ENCODE measurements around the gene UBE2N.
"Not testable (repeated sequence)": the region's sequence is repeated elsewhere in the genome, so short reads cannot be mapped to it uniquely, and the experiment has no call there.

Gene UBE2N

DNA sequence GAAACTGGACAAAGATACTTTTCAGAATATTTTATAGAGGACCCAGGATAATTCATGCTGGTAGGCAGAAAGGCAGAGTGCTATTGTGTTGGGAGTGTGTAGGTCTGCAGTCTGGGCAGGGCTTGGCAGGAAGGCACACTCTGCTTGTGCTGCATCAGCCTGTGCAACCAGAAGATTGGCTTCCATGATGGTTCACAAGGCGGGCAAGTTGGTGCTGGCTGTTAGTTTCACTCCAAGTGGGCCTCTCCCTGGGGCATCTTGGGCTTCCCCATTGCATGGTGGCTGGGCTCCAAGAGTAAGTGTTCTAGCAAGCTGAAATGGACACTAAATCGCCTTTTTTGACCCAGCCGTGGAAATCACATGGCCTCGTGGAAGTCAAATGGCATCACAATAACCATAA is 1.8 kb upstream of the UBE2N start:
- no peak for DNase-seq (ENCODE audit: low spot score)

GRCh38 chr12:93442411-93443340 is 929 bp upstream of the UBE2N start:
- no peak for DNase-seq (ENCODE audit: low spot score)

DNA sequence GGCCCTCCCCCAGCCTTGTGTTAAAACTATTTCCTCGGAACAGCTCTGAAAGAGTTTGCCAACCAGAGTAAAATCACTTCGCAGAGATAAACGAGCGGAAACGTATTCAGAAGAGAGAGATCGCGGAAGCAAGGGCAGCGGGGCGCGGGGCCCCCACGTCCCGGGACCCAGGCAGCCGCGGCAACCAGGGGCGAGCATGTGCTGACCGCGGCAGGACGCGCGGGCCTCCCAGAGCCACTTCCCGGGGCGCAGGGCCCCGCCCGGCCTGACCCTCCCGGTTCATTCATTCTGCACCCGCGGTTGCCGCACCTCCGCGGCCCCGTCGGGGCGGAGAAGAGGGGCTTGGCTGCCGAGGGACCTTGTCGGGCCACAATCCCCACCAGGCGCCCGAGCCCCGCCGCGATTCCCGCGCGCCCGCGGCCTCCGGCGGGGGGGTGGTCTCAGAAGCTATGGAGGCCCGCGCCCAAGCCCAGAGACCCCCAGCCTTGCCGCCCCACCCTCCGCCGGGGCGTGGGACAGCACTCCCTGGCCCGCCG is 598 bp downstream of the UBE2N start:
- DNase-seq (ENCODE audit: low spot score), result peak; percentile 27

DNA sequence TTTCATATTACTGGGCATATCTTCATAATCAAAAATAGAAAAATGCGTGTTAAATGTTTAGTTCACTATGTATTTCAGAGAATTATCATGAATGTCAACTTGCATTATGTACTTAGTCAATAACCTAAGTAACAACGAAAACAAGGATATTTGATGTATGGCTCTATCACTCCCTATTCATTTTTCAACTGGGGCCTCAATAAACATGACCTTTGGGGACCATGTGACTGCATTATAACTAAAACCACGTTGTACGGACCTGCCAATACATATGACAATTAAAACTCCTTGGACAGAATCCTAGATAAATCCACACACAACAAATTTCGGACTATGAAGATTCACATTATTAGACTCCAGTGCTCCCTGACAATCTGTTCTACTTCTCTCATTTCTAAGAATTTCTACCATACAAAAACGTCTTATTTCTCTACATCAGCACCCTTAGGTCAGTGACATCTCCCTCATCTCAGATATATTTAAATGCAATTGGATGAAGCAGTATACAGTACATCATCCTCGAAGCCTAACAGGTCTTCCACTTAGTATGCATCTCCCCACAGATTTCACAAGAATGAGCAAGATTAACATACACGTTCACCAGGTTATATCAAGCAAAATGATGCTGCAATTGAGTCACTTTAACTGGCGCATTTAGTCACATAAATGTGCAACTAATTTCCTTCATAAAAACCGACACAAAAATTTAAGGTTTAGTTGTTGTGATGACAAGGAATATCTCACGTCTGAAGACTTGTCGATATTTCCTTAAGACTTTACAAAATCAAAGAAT is 1.5 kb downstream of the UBE2N start:
- DNase-seq (ENCODE audit: low spot score), result no peak

DNA sequence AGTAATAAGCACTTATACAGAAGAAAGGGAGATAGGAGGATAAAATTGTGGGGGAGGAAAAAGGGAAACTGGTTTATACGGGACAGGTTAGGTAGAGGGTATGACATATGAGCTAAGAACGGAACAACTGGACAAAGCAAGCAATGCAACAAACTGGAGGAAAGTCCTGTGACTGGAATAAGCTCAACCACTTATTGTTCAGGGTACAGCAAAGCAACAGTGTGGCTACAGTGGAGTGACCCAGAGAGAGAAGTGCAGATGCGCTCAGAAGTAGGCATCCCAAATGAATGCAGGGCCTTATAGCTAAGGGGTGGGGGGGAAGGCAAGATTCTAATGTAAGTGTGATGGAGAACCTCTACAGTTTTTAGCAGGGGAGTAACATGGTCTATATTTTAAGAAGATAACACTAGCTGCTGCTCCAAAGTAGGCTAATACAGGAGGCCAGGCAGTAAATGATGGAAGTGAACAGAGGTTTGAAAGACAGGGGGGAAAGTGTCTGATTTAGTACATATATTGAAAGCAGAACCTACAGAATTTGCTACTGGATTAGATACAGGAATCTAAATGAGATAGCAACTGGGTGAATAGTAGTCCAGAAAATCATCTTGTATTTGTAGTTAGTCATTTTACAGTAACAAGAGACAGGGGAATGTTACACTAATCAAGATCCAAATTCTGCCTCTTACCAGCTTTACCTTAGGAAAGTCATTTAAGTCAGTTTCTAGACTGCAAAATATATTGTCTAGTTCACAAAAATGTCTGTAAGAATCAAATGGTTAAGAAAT is 3.3 kb downstream of the UBE2N start:
- no peak for DNase-seq (ENCODE audit: low spot score)

- no peak for DNase-seq (ENCODE audit: low spot score)
Observed at GRCh38 chr12:93434256-93434865, 7.4 kb downstream of the UBE2N start.

- DNase-seq (ENCODE audit: low spot score), result not testable (repeated sequence)
Observed at GRCh38 chr12:93432031-93432430, 9.7 kb downstream of the UBE2N start.

- no peak for DNase-seq (ENCODE audit: low spot score)
Observed at GRCh38 chr12:93430280-93430679, 11.5 kb downstream of the UBE2N start.

DNA sequence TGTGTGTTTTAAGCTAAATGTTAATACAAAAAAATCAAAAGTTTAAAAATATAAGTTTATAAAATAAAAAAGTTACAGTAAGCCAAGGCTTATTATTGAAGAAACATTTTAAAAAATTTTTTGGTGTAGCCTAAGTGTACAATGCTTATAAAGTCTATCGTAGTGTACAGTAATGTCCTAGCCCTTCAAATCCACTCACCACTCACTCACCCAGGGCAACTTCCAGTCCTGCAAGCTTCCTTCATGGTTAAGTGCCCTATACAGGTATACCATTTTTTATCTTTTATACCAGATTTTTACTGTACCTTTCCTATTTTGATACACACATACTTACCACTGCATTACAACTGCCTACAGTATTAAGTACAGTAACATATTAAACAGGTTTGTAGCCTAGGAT is 11.9 kb downstream of the UBE2N start:
- no peak for DNase-seq (ENCODE audit: low spot score)

GRCh38 chr12:93429448-93429847 is 12.3 kb downstream of the UBE2N start:
- DNase-seq (ENCODE audit: low spot score), result no peak

DNA sequence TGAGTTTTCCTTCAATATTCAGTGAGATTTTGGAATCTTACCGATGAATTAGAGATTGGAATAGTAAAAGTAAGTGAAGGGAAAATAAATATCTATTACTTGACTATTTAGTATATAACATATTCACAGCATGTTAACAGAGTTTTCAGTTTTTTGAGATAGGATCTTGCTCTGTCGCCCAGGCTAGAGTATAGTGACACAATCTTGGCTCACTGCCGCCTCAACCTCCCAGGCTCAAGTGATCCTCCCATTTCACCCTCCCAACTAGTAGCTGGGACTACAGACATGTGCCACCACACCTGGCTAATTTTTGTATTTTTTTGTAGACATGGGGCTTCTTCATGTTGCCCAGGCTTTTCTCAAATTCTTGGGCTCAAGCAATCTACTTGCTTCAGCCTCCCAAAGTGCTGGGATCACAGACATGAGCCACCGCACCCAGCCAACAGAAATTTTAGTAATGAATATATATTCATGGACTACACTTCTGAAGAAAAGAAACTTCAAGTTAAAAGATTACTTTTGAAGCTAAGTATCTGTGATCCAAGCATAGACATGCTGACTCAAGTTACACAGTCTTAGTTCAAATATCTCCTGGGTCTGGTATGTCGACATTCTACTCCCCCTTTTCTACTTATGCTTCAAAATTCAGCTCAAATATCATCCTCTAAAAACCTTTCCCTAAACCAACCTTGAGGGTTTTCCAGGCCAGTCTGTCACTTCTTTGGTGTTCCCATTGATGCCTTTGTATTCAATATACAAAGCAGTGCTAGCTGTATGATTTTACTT is 13.8 kb downstream of the UBE2N start:
- DNase-seq (ENCODE audit: low spot score), result no peak

- no peak for DNase-seq (ENCODE audit: low spot score)
Observed at GRCh38 chr12:93426412-93426805, 15.3 kb downstream of the UBE2N start.

DNA sequence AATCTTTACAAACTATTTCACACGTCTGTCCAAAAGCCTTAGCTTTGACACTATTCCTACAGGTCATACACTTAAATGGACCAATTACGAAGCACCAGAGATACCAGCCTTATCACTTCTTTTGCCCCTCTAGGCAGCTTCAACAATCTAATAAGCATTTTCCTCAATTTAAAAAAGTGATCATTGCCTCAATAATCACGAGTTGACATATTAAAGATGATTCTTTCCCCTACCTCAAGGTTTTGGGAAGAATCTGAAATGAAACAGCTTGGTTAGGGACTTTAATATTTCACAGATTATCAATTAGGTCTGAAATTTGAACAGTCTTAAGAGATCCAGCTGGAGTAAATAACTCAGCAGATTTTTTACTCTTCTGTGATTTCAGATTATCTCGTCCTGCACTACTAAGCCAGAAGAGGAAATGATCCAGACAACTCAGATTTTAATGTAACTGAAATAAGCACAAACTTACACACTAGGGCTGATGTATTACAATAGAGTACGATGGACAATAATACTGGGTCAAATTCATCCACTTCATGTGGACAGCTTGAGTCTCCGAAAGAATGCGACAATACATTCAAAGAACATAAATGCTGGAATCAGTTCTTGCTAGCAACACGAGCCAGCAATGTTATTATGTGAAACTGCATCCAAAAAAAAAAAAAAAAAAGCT is 15.9 kb downstream of the UBE2N start:
- no peak for DNase-seq (ENCODE audit: low spot score)

- DNase-seq (ENCODE audit: low spot score), result no peak
Observed at GRCh38 chr12:93422050-93422449, 19.7 kb downstream of the UBE2N start.

GRCh38 chr12:93419388-93420034 is 22.2 kb downstream of the UBE2N start:
- peak; percentile 43 for DNase-seq (ENCODE audit: low spot score)

GRCh38 chr12:93417967-93418480 is 23.7 kb downstream of the UBE2N start:
- DNase-seq (ENCODE audit: low spot score), result no peak

GRCh38 chr12:93415723-93416464 is 25.9 kb downstream of the UBE2N start:
- no peak for DNase-seq (ENCODE audit: low spot score)

- no peak for DNase-seq (ENCODE audit: low spot score)
Observed at GRCh38 chr12:93413064-93413463, 28.7 kb downstream of the UBE2N start.

- DNase-seq (ENCODE audit: low spot score), result not testable (repeated sequence)
Observed at GRCh38 chr12:93412396-93412795, 29.4 kb downstream of the UBE2N start.

Data from CD4-positive, alpha-beta T cell treated with Interleukin-6 at 100 ng/mL for 8 hours (primary cell).